RPMI8226 (cell line): ENCODE data around the gene KLRD1.
"Not testable (repeated sequence)": the region's sequence is repeated elsewhere in the genome, so short reads cannot be mapped to it uniquely, and the experiment has no call there.

Experiments used
- DNase-seq: peaks from one replicate; pipeline ENCODE4 v3.0.0-alpha.2; 2015

KLRD1 gene

DNA sequence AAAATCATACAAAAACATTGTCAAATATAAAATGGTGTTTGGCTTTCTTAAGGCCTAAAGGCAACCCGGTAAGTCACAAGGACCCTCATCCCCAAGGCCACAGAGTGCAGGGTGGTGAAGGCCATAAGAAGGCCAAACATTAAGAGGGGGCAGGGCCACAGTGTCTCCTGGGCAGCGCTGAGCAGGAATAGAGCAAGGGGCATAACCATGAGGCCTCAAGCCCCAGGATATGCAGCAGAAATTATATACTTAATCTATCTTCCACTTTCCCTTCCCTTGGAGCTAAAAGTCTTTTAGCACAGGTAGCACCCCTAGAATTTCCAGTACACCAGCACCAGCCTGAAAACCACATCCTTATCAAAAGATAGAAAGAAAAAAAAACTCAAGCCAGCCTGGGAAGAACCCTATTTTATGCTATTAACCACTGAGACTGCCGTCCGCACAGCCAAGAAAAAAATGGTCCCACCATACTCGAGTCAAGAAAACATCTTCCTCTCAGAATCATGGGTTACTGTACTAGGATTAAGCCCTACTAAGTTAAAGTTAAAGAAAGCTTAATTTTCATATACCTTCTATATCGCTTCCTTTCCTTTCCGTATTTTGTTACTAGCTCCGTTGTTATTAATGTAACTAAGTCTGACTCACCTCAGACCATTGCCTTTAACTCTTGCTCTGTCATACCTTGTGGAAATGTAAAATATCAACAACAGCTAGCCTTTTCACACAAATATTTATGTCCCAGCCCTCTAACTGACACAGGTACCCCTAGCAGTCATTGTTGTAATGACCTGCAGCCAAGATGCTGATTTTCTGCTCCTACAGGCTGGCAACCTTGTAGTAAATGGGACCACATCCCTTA lies 62.1 kb downstream of the KLRD1 start:
- DNase-seq: no peak

GRCh38 chr12:10371893-10372535 lies 64.3 kb downstream of the KLRD1 start:
- DNase-seq: not testable (repeated sequence)

DNA sequence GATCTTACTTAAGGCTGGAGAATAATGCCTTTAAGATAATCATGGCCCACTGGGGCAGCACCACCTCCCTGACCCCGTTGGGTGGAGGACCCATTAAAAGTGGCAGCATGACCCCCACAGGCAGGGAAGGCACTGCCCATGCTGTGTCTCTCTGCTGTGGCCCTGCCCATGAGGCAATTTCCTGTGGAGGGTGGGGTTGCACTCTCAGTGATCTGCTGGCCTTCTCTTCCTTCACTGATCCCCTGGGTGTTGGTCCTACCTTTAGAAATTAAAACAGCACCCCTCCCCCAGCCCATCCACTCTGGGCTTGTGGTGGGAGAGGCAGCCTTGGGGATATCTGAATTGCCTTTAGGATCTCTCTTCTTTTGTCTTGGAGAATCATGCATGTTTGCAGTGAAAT lies 64.9 kb downstream of the KLRD1 start:
- DNase-seq: no peak

DNA sequence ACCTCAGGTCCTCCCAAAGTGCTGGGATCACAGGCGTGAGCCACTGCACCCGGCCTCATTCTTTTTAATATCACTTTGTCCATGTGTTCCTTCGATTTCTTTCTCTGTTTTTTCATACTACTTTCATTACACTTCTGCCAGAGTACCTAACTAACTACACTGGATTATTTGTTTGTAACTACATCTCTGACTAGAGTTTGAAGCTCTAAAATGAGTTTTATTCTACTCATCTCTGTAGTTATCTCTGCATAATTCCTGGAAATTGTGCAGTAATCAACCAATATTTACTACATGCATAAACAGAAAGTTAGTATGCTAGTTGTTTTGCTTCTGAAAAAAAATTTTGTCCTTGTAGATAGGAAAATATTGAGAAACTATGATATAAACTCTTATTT lies 67.0 kb downstream of the KLRD1 start:
- no peak for DNase-seq

- DNase-seq: not testable (repeated sequence)
Measured at GRCh38 chr12:10378737-10379136, 71.1 kb downstream of the KLRD1 start.
